Cardiac fibroblast (primary cell): ENCODE results near the gene MIDN.

Experiments used
- DNase-seq, 2 donors: peaks; one replicate each; pipeline versions ENCODE4 v3.0.0 to v3.0.0-alpha.2; 2010; ENCODE audit warnings: low read depth in 2 of 2
- H3K4me3 ChIP-seq, 2 donors: replicated peaks in 1 of 2; 1 replicate in 1 of 2; 2 replicates in 1 of 2; pipeline ENCODE4 v1.5.1; 2011; ENCODE audit warnings: low read depth in 2 of 2, low read length in 2 of 2, mild to moderate bottlenecking in 2 of 2, moderate library complexity in 1 of 2
- TF ChIP-seq, protein P1 (sequence below): IDR thresholded peaks from one replicate; pipeline ENCODE4 v1.5.1; 2011; ENCODE audit warnings: low read depth, mild to moderate bottlenecking, low read length, inconsistent platforms

MIDN gene

DNA sequence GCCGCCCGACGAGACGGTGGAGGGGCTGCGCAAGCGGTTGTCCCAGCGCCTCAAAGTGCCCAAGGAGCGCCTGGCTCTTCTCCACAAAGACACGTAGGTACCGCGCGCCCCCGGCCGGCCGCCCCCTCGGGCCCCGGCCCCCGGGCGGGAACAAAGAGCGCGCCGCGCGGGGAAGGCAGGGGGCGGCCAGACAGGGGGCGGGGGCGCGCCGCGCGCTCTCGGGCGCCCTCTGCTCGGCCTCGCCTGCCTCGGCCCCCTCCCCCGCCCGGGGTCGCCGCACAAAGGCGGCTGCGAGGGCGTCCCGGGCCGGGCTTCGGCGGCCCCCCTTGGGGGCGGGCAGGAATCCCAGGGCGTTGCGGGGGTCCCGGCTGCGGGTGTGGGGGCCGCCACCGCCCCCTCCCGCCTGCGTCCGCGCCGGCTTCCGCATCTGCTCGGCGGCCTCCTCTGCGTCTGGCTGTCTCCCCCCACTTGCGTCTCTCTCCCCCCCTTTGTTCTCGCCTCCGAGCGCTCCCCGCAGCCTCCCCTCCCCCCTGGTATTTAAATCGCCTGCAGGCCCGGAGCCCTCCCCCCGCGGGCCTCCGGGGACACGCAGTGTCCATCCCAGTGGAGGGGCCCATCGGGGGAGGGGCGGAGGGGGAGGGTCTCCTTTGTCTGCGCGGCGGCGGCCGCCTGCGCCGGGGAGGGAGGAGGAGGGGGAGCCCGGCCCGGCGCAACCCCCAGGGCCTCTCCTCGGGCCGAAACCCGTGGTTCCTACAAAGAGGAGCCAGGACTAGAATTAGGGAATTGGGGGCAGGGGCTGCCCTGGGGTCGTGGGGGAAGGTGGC, 2.3 kb downstream of the MIDN start:
- DNase-seq = peak; percentile 65 to 86
- TF ChIP-seq, protein P1, sequence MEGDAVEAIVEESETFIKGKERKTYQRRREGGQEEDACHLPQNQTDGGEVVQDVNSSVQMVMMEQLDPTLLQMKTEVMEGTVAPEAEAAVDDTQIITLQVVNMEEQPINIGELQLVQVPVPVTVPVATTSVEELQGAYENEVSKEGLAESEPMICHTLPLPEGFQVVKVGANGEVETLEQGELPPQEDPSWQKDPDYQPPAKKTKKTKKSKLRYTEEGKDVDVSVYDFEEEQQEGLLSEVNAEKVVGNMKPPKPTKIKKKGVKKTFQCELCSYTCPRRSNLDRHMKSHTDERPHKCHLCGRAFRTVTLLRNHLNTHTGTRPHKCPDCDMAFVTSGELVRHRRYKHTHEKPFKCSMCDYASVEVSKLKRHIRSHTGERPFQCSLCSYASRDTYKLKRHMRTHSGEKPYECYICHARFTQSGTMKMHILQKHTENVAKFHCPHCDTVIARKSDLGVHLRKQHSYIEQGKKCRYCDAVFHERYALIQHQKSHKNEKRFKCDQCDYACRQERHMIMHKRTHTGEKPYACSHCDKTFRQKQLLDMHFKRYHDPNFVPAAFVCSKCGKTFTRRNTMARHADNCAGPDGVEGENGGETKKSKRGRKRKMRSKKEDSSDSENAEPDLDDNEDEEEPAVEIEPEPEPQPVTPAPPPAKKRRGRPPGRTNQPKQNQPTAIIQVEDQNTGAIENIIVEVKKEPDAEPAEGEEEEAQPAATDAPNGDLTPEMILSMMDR = no peak
- peak overlapping the region; percentile 67 to 81 for H3K4me3 ChIP-seq

DNA sequence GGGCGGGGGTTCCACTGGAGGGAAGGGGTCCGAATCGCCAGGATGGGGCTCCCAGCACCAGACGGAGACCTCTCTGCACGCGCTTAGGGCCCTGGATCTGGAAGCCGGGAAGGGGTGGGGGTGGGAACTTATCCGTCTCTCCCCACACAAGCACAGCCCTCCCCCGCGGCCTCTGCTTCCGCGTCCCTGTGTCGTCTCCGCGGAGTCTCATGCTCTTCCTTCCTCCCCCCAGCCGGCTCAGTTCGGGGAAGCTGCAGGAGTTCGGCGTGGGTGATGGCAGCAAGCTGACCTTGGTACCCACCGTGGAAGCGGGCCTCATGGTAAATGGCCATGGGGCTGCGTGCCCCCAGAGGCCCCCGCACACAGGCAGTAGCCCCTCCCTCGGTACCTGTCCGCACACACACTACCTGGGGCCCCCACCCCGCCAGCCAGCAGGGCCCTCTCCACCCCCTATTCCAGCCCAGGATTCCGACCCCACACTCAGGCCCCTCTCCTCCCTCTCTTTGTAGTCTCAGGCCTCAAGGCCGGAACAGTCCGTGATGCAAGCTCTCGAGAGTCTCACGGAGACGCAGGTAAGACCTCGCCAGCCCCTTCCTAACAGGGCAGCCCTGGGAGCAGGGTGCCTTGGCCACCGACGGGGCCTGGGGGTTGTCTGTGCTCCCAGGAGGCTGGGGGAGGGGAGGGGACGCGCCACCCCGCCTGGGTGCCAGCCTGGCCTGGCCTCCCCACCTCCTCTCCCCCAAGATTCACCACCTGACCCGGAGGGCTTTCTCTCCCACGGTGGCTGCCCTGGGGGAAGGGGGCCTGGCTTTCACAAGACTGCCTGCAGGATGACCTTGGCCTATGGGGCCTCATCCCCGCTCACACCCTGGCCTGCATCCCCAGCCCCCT, 3.2 kb downstream of the MIDN start:
- DNase-seq = peak; percentile 79 to 80
- H3K4me3 ChIP-seq = peak overlapping the region; percentile 67 to 81

DNA sequence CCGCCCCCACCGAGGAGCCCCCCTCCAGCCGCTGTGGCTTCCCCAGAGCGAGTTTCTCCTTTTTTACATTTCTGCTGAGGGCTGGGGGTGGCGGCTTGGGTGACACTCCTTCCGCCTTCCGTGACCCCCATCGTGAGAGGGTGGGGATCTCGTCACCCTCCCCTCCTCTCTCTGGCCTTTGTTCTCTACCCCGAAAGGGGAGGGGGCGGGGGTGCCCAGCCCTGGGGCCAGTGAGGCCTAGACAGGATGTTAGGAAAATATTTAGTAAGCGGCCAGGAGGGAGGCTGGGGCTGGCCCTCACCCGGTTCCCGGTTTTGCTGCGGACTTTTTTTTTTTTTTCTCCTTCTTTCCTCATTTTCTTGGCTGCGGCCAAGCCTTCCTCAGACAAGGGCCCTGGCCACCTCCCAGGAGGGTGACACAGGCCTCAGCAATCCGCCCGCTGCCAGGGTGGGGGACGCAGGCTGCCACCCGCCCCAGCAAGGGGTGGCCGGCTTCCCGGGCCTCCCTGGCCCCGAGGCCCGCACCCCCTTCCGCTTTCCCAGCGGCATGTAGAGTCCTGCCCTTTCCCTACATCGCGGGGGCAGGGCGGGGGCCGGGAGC, 3.9 kb downstream of the MIDN start:
- TF ChIP-seq, protein P1 = no peak
- DNase-seq = peak; percentile 98 to 99
- peak overlapping the region; percentile 67 to 81 for H3K4me3 ChIP-seq

More for the DNA sequence above, 3.2 kb downstream of the MIDN start:
- TF ChIP-seq, protein P1 = no peak

DNA sequence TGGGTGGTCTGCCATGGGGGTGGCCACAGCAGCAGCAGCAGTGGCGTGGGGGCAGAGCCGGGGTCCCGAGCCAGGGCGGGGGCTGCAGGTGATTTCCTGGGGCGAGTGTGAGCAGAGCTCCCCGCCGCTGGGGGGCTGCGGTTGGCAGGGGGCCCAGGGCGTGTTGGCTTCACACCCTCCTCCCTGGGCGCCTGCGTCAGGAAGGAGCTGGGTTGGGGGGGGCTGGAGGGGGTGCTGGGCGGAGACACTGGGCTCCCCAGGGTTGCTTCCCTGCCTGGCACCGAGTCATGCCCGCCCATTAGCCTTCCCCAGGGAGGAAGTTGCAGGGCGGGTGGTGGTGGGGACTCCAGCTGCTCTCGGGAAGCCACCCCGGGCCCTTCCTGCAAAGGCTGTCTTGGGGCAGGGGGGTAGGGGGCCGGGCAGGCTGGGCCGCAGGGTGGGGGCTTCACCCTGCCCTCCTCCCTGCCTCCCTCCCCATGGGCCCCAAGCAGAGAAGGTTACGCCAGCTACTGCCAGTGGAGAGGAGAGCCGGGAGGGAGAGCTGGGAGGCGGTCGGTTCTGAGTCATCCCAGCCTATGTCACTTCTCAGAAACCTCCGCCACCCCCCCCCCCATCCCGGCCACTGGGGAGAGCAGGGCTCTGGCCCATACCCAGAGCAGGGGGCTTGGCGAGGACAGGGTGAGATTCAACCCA, 4.6 kb downstream of the MIDN start:
- TF ChIP-seq, protein P1 = no peak
- peak overlapping the region; percentile 67 to 81 for H3K4me3 ChIP-seq
- peak; percentile 98 to 99 for DNase-seq

DNA sequence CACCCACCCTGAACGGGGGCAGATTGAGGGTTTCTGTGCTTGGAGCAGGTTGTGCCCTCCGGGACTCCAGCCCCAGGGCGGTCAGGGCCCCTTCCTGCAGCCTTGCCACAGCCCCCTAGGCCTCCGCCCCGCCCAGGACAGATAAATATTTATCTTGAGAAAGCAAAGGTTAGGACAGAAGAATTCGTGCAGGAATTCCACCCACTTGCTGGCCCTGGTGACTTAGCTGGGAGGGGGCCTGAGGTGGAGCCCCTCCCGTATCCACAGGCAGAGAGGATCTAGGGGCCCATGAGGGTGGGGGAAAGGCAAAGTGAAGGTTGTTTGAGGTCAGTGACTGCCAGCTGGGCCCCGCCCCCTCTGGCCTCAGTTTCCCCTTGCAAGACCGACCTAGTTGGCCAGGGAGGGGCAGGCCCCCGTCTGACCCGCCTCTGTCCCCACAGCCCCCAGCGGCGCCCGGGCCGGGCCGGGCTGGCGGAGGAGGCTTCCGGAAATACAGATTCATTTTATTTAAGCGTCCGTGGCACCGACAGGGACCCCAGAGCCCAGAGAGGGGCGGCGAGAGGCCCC, 5.2 kb downstream of the MIDN start:
- TF ChIP-seq, protein P1 = no peak
- H3K4me3 ChIP-seq = peak overlapping the region; percentile 67 to 81
- no peak for DNase-seq

DNA sequence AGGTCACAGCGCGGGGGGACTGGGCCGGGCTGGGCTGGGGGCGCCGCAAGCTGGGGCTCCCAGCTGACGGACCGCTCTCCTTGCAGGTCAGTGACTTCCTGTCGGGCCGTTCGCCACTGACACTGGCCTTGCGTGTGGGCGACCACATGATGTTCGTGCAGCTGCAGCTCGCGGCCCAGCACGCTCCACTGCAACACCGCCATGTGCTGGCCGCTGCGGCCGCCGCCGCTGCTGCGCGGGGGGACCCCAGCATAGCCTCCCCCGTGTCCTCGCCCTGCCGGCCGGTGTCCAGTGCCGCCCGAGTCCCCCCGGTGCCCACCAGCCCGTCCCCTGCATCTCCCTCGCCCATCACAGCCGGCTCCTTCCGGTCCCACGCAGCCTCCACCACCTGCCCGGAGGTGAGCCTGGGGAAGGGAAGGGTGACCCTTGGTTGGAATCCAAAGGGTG, 5.7 kb downstream of the MIDN start:
- peak overlapping the region in 1 of 2 donors; percentile 67 for H3K4me3 ChIP-seq
- TF ChIP-seq, protein P1 = no peak
- peak in 1 of 2 donors; percentile 46 for DNase-seq
